HFFc6 (cell line): Measurements from ENCODE around the gene DES. TPM values are rescaled to one million over a fixed set of nuclear protein-coding genes. Genes with fewer than 3 reads are reported as not detected.

Experiments used
- DNase-seq: peaks from one replicate; pipeline ENCODE4 v3.0.0-alpha.2; 2018
- H3K27ac Mint-ChIP-seq: 2 replicates; pipeline ENCODE4 v1.8.0; 2020; ENCODE audit warnings: mild to moderate bottlenecking, mixed read lengths
- H3K27me3 Mint-ChIP-seq: 2 replicates; pipeline ENCODE4 v1.8.0; 2021; ENCODE audit warnings: mild to moderate bottlenecking, moderate library complexity, mixed read lengths; ENCODE audit not compliant: insufficient read depth
- H3K36me3 Mint-ChIP-seq: 2 replicates; pipeline ENCODE4 v1.8.0; 2021; ENCODE audit warnings: low read depth, mixed read lengths
- H3K4me1 Mint-ChIP-seq: 2 replicates; pipeline ENCODE4 v1.8.0; 2020; ENCODE audit warnings: low read depth, mixed read lengths
- H3K4me3 Mint-ChIP-seq: 2 replicates; pipeline ENCODE4 v1.8.0; 2020; ENCODE audit warnings: mild to moderate bottlenecking, moderate library complexity, mixed read lengths
- H3K9me3 Mint-ChIP-seq: 2 replicates; pipeline ENCODE4 v1.8.0; 2020; ENCODE audit warnings: mild to moderate bottlenecking, mixed read lengths
- total RNA-seq, 6 experiments: library from RNA; stranded (reverse); fragmentation: NEBNext Ultra II Directional; extraction: Animal tissue kit (Norgen Biotek cat#: 25700); gene quantifications; 2 replicates in 1 of 6; 3 replicates in 5 of 6; pipeline ENCODE4 v1.2.3, GENCODE V29; 2021
- TF ChIP-seq, protein P1 (sequence below): fragments of 200-600 bp; sonication (generic); IDR thresholded peaks from 2 replicates; pipeline ENCODE4 v1.5.0; 2021; ENCODE audit warnings: antibody characterized with exemption, mild to moderate bottlenecking

Gene DES
- total RNA-seq, 6 experiments from 2014 or later = 0.12 to 0.37 (median 0.19) TPM; not detected in 1

DNA sequence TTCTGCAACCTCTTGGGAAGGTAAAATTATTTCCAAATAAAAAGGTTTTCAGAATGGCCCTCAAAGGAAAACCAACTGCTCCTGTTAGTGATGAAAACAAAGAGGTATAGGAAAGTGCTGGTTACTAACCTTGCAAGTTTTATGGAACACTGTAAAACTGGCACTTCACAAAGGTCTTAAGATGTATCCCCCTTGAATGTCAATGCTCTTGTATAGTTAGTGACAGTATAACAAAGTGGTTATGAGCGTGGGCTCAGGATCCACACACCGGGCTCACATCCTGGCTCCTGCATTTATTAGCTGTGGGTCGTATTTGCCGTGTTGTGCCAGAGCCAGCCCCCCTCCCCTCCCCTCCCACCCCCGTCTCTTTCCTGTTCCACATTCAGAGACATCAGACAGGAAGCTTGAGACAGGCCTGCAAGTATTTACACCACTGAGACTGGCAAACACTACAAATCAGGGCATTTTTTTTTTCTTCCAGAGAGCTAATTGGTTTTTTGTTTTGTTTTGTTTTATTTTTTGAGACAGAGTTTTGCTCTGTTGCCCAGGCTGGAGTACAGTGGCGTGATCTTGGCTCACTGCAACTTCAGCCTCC lies 21.2 kb upstream of the DES start:
- TF ChIP-seq, protein P1, sequence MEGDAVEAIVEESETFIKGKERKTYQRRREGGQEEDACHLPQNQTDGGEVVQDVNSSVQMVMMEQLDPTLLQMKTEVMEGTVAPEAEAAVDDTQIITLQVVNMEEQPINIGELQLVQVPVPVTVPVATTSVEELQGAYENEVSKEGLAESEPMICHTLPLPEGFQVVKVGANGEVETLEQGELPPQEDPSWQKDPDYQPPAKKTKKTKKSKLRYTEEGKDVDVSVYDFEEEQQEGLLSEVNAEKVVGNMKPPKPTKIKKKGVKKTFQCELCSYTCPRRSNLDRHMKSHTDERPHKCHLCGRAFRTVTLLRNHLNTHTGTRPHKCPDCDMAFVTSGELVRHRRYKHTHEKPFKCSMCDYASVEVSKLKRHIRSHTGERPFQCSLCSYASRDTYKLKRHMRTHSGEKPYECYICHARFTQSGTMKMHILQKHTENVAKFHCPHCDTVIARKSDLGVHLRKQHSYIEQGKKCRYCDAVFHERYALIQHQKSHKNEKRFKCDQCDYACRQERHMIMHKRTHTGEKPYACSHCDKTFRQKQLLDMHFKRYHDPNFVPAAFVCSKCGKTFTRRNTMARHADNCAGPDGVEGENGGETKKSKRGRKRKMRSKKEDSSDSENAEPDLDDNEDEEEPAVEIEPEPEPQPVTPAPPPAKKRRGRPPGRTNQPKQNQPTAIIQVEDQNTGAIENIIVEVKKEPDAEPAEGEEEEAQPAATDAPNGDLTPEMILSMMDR = no peak
- H3K27ac Mint-ChIP-seq = peak overlapping the region; percentile 75
- DNase-seq = no peak
- H3K27me3 Mint-ChIP-seq = peaks cover 3% of the 10 kb centered on the region
- H3K4me1 Mint-ChIP-seq = peaks cover 36% of the 10 kb centered on the region
- no peaks in the 10 kb centered on the region for H3K9me3 Mint-ChIP-seq
- H3K4me3 Mint-ChIP-seq = no peak overlapping the region
- no peaks in the 10 kb centered on the region for H3K36me3 Mint-ChIP-seq

DNA sequence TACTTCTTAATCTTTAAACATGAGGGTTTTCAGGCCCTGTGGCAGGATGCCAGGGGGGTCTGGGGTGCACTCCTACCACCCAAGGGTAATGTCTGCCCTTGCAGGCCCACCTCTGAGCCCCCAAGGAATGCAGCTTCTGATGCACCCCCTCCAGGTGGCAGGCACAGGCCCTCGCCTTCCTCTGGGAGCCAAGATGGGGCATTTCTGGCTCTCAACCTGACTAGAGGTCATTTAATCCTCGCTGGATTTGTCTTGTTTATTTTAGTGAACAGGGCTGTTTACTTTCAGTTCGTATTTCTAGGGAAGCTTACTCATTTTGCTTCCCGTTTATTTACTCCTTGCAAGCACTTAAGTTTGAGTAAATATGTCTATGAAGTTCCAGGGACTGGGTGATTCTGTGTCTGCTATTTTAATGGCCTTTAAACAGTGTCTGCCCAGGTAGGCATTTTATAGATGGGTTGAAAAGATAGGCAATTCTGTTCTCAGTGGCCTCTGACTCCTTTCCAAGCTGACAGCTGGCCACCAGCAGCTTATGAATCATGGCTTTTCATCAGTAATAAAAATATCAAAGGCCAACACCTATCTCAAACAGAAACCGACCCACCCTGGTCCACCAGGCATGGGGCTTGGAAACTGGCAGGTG lies 19.3 kb upstream of the DES start:
- TF ChIP-seq, protein P1 = no peak
- peak overlapping the region; percentile 56 for H3K4me3 Mint-ChIP-seq
- no peaks in the 10 kb centered on the region for H3K36me3 Mint-ChIP-seq
- peak overlapping the region; percentile 13; the same call in 1 of the 2 replicates for H3K27ac Mint-ChIP-seq
- no peaks in the 10 kb centered on the region for H3K9me3 Mint-ChIP-seq
- peaks cover 2% of the 10 kb centered on the region; the same call in 1 of the 2 replicates for H3K27me3 Mint-ChIP-seq
- peak; percentile 12 for DNase-seq
- H3K4me1 Mint-ChIP-seq = peaks cover 53% of the 10 kb centered on the region

DNA sequence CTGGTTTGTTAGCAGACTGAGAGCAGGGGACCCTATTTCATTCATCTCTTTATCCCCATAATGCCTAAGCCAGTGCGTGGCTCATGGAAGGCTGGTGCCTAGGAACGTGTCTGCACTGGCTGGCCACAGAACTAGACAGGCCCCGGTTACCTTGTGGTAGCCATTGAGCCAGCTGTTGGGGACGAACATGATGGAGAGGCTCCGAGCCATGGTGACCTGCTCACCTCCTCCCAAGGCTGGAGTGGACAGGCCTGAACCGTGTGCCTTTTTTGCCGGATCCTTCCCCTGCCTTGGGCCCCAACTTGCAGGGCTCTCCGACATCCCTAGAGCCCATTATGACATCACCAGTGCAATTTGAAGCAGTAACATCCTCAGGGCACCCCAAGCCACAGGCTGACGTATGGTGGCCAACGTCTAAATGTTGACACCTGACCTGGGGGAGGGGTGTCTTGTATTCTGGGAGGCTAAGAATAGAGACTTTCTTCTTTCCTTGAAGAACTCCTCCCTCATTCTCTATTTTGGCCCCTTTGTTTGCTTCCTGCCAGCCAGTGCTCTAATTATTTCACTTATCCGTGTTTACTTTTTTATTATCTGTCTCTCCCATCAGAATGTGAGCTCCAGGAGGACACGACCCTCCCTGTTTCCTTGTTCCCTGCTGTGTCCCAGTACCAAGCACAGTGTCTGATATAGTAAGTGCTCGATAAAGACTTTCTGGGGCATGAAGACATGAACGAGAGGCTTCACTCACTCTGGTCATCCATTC lies 18.3 kb upstream of the DES start:
- Mint-ChIP-seq H3K27ac (no peak overlapping the region), H3K4me1 (peaks cover 64% of the 10 kb centered on the region), H3K9me3 (no peaks in the 10 kb centered on the region), H3K4me3 (no peak overlapping the region), H3K36me3 (no peaks in the 10 kb centered on the region), H3K27me3 (no peaks in the 10 kb centered on the region; the same call in 1 of the 2 replicates)
- DNase-seq = no peak
- TF ChIP-seq, protein P1 = no peak

DNA sequence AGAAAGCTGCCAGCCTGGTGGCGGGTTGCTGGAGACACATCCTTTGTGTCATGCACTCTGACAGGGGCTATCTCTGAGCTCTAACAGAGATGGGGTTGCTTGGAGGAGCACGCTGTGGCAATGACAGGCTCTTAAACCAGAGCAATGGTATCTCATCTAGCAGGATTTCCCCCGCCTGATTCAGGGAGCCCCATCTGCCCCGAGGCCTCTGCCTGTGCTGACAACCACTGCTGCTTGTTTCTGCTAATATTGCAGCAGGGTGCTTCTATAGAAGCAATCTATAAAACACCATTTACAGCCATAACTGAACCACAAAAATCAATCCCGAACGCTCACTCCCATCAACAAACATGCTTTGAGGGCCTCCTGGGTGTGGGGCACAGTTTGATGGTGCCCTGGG lies 17.6 kb upstream of the DES start:
- H3K9me3 Mint-ChIP-seq = no peaks in the 10 kb centered on the region
- no peak overlapping the region for H3K27ac Mint-ChIP-seq
- no peak overlapping the region for H3K4me3 Mint-ChIP-seq
- H3K36me3 Mint-ChIP-seq = no peaks in the 10 kb centered on the region
- no peaks in the 10 kb centered on the region; the same call in 1 of the 2 replicates for H3K27me3 Mint-ChIP-seq
- no peak for DNase-seq
- peaks cover 70% of the 10 kb centered on the region for H3K4me1 Mint-ChIP-seq
- TF ChIP-seq, protein P1 = no peak

DNA sequence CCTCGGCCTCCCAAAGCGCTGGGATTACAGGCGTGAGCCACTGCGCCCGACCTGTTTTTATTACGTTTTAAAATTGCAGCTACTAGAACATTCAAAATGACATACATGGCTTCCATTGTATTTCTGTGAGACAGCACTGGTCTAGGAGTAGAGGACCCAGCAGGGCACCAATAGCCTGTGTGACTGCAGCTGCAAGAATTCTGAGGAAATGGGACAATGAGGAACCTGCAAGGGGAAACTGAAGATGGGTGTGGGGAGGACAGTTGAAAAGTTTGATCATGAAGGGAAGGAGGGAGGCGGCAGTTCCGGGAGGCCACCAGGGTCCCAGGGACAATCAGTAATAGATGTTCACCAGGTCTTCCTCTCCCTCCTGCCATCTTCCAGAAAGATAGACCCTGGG lies 16.6 kb upstream of the DES start:
- no peak for DNase-seq
- Mint-ChIP-seq H3K9me3 (no peaks in the 10 kb centered on the region), H3K4me3 (no peak overlapping the region), H3K4me1 (peaks cover 81% of the 10 kb centered on the region), H3K27me3 (no peaks in the 10 kb centered on the region; the same call in 1 of the 2 replicates), H3K27ac (no peak overlapping the region), H3K36me3 (no peaks in the 10 kb centered on the region)
- TF ChIP-seq, protein P1 = no peak
